HepG2 (cell line): ENCODE results near the gene PCYT2. TPM values are rescaled to one million over a fixed set of nuclear protein-coding genes. Genes with fewer than 3 reads are reported as not detected.

Experiments used
- ATAC-seq: fragments of 200-7000 bp; cut with Tn5 transposase; 3 replicates; pipeline ENCODE4 v1.9.1; 2020; ENCODE audit warnings: mild to moderate bottlenecking, moderate library complexity
- BruUV-seq: library from RNA; stranded (reverse); fragments of 400-500 nt; replicated peaks from 2 replicates; lab custom pipeline; 2021; lab: Mats Ljungman, UMichigan
- CTCF ChIA-PET: fragments of 300-600 bp; formaldehyde crosslinking; extraction: SDS; loops from one replicate; lab custom pipeline; 2021; ENCODE audit warnings: low total read pairs, inconsistent platforms, low intra/inter-chr PET ratio; lab: Yijun Ruan, JAX
- POLR2A ChIA-PET: fragments of 350-600 bp; sonication (Branson Sonifier 250); formaldehyde crosslinking; loops from one replicate; lab custom pipeline; 2020; ENCODE audit warnings: antibody characterized with exemption, inconsistent platforms; lab: Yijun Ruan, JAX
- DNase-seq: peaks from one replicate; pipeline ENCODE4 v3.0.0-alpha.2; 2015; ENCODE audit warnings: low spot score
- FAIRE-seq: peaks from 3 replicates; lab custom pipeline; 2011; peaks lifted over from hg19 to GRCh38; lab: Jason Lieb, UNC
- H2AFZ ChIP-seq: one replicate; pipeline ENCODE4 v1.6.1; 2011; ENCODE audit warnings: low read length, inconsistent platforms
- H3K27ac ChIP-seq: fragments of 300-600 bp; 3 replicates; pipeline ENCODE4 v1.8.0; 2011; ENCODE audit warnings: mixed run types, mild to moderate bottlenecking, mixed read lengths, low read length, inconsistent platforms; ENCODE audit not compliant: insufficient read depth; ENCODE audit errors: extremely low read length
- H3K27me3 ChIP-seq, 2 experiments: fragments of 200-600 bp in 1 of 2; 2 replicates in 1 of 2; 3 replicates in 1 of 2; pipeline versions ENCODE4 v1.6.0 to v1.8.0; 2011; ENCODE audit warnings: low read length in 2 of 2, mild to moderate bottlenecking in 2 of 2, moderate library complexity in 2 of 2, inconsistent platforms in 1 of 2; ENCODE audit not compliant: insufficient read depth in 2 of 2, control insufficient read depth in 1 of 2
- H3K36me3 ChIP-seq, 2 experiments: fragments of 200-600 bp in 1 of 2; replicated peaks in 1 of 2; 2 replicates in 1 of 2; 3 replicates in 1 of 2; pipeline versions ENCODE4 v1.5.1 to v1.8.0; 2011; ENCODE audit warnings: low read length in 2 of 2, inconsistent platforms in 1 of 2; ENCODE audit not compliant: insufficient read depth in 2 of 2, control insufficient read depth in 1 of 2
- H3K4me1 ChIP-seq: 2 replicates; pipeline ENCODE4 v1.5.1; 2012; ENCODE audit warnings: low read length, inconsistent platforms; ENCODE audit not compliant: insufficient read depth
- H3K4me2 ChIP-seq: 2 replicates; pipeline ENCODE4 v1.6.0; 2011; ENCODE audit warnings: low read depth, low read length, inconsistent platforms
- H3K4me3 ChIP-seq, 3 experiments: fragments of 200-600 bp in 1 of 3; sonication (generic), shearing (Covaris generic) in 1 of 3; replicated peaks in 1 of 3; 2 replicates each; pipeline ENCODE4 v1.5.1; 2011 to 2016; ENCODE audit warnings: low read length in 3 of 3, inconsistent platforms in 2 of 3, low read depth in 2 of 3, mild to moderate bottlenecking in 2 of 3, control low read depth in 1 of 3, mixed read lengths in 1 of 3; ENCODE audit not compliant: insufficient read depth in 1 of 3
- H3K79me2 ChIP-seq: one replicate; pipeline ENCODE4 v1.6.1; 2011; ENCODE audit warnings: low read length, inconsistent platforms; ENCODE audit not compliant: insufficient read depth
- H3K9ac ChIP-seq: 2 replicates; pipeline ENCODE4 v1.6.0; 2011; ENCODE audit warnings: mild to moderate bottlenecking, low read depth, low read length, inconsistent platforms; ENCODE audit not compliant: insufficient read depth
- H3K9me3 ChIP-seq: 2 replicates; pipeline ENCODE4 v1.5.1; 2012; ENCODE audit warnings: mild to moderate bottlenecking, low read length
- H4K20me1 ChIP-seq: 2 replicates; pipeline ENCODE4 v1.6.0; 2011; ENCODE audit warnings: inconsistent platforms, mild to moderate bottlenecking, low read length, moderate library complexity; ENCODE audit not compliant: insufficient read depth
- AGO2 ChIP-seq: fragments of 200-400 bp; formaldehyde crosslinking; optimal IDR thresholded peaks from 2 replicates; pipeline ENCODE3; 2017; ENCODE audit warnings: mild to moderate bottlenecking, low read depth, low read length, moderate library complexity
- BCL3 ChIP-seq: sonication (generic); formaldehyde crosslinking; IDR thresholded peaks from 2 replicates; pipeline ENCODE4 v1.5.1; 2020; ENCODE audit warnings: mild to moderate bottlenecking, missing genetic modification reagents, moderate library complexity
- DMTF1 ChIP-seq: sonication (generic); formaldehyde crosslinking; IDR thresholded peaks from 2 replicates; pipeline ENCODE4 v1.4.0; 2020; ENCODE audit warnings: mild to moderate bottlenecking, missing genetic modification reagents
- MAFF ChIP-seq: IDR thresholded peaks from 2 replicates; pipeline ENCODE4 v1.6.1; 2011; ENCODE audit warnings: low read depth, low read length, improper control_type of control experiment
- MAFG ChIP-seq: sonication (generic); formaldehyde crosslinking; IDR thresholded peaks from 2 replicates; pipeline ENCODE4 v1.5.1; 2020; ENCODE audit warnings: mild to moderate bottlenecking, missing genetic modification reagents
- MAFK ChIP-seq, 2 experiments: IDR thresholded peaks in 1 of 2; conservative IDR thresholded peaks in 1 of 2; 2 replicates each; pipeline ENCODE4 v1.6.1; 2011; ENCODE audit warnings: improper control_type of control experiment in 2 of 2, low read length in 2 of 2
- NRL ChIP-seq: sonication (generic); formaldehyde crosslinking; IDR thresholded peaks from 2 replicates; pipeline ENCODE4 v1.5.0; 2020; ENCODE audit warnings: missing genetic modification reagents, mild to moderate bottlenecking, moderate library complexity, borderline replicate concordance
- ZNF24 ChIP-seq: fragments of 450-650 bp; IDR thresholded peaks from 2 replicates; pipeline ENCODE4 v1.6.1; 2017; ENCODE audit warnings: antibody characterized with exemption, mild to moderate bottlenecking
- ZNF768 ChIP-seq: sonication (generic); formaldehyde crosslinking; IDR thresholded peaks from 2 replicates; pipeline ENCODE4 v1.4.0; 2020; ENCODE audit warnings: missing genetic modification reagents
- ZNF792 ChIP-seq: IDR thresholded peaks from 2 replicates; pipeline ENCODE4 v1.6.1; 2016
- WGBS: methylation state at CpG from one replicate; pipeline ENCODE4 v1.1.6; 2017; ENCODE audit warnings: low lambda C conversion rate; 5-methylcytosine and 5-hydroxymethylcytosine counted together
- in situ Hi-C: cut with HindIII; loops from 2 replicates; pipeline ENCODE4 v1.10.0; 2017; ENCODE audit warnings: low pct_unique_long_range_greater_than_20kb; ENCODE audit not compliant: extremely low pct_ligation_motif_present
- intact Hi-C: fragments of 100-400 bp; cut with micrococcal nuclease; formaldehyde crosslinking; loops from one replicate; pipeline ENCODE4 v1.10.0; 2022; ENCODE audit not compliant: unreplicated experiment
- polyA plus RNA-seq, 8 experiments: library from polyadenylated mRNA; depleted of rRNA in 3 of 8; stranded (reverse) in 7 of 8; unstranded in 1 of 8; fragments of >200 nt; fragmentation: Illumina TruSeq in 4 of 8; extraction: Trizol in 4 of 8; gene quantifications; 2 replicates each; pipeline versions ENCODE4 v1.2.1 to v1.2.3, GENCODE V29; 2011 to 2016; ENCODE audit warnings: low read depth in 4 of 8, missing spikeins in 1 of 8, mixed read lengths in 1 of 8; ENCODE audit not compliant: insufficient read depth in 1 of 8
- total RNA-seq, 5 experiments: library from RNA; depleted of rRNA; stranded (reverse); fragments of >200 nt; fragmentation: Illumina TruSeq; extraction: Trizol; gene quantifications; 2 replicates each; pipeline ENCODE4 v1.2.3, GENCODE V29; 2016; ENCODE audit warnings: low read depth in 1 of 5
- TF ChIP-seq, protein P1 (sequence below): sonication (generic); formaldehyde crosslinking; IDR thresholded peaks from 2 replicates; pipeline ENCODE4 v1.5.0; 2020; ENCODE audit warnings: mild to moderate bottlenecking, missing genetic modification reagents
- TF ChIP-seq, protein P2 (sequence below): sonication (generic); formaldehyde crosslinking; conservative IDR thresholded peaks from 2 replicates; pipeline ENCODE4 v1.4.0; 2020; ENCODE audit warnings: missing genetic modification reagents
- TF ChIP-seq, protein P3 (sequence below): sonication (generic); formaldehyde crosslinking; IDR thresholded peaks from 2 replicates; pipeline ENCODE4 v1.4.0; 2020; ENCODE audit warnings: missing genetic modification reagents

The PCYT2 gene
- total and polyA plus RNA-seq, 2 of the 13 experiments (the other 11 are each of a cell fraction or from before 2014, with no cell fraction given) = 147 to 297 TPM

GRCh38 chr17:81923302-81924260 lies 12.4 kb upstream of the PCYT2 start:
- TF ChIP-seq ZNF768 = peak; percentile 18; the same call in 1 of the 2 replicates
- TF ChIP-seq MAFK (conservative IDR thresholded peaks at IDR 0.05 in 1 of 2, IDR thresholded peaks at IDR 0.05 in 1 of 2; ENCODE audit: low read length in 2 of 2) = peak; percentile 97 to 99
- TF ChIP-seq, protein P1, sequence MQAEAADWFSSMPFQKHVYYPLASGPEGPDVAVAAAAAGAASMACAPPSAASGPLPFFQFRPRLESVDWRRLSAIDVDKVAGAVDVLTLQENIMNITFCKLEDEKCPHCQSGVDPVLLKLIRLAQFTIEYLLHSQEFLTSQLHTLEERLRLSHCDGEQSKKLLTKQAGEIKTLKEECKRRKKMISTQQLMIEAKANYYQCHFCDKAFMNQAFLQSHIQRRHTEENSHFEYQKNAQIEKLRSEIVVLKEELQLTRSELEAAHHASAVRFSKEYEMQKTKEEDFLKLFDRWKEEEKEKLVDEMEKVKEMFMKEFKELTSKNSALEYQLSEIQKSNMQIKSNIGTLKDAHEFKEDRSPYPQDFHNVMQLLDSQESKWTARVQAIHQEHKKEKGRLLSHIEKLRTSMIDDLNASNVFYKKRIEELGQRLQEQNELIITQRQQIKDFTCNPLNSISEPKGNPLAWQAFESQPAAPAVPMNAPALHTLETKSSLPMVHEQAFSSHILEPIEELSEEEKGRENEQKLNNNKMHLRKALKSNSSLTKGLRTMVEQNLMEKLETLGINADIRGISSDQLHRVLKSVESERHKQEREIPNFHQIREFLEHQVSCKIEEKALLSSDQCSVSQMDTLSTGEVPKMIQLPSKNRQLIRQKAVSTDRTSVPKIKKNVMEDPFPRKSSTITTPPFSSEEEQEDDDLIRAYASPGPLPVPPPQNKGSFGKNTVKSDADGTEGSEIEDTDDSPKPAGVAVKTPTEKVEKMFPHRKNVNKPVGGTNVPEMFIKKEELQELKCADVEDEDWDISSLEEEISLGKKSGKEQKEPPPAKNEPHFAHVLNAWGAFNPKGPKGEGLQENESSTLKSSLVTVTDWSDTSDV (CRISPR knock-in tag) = 0 out of 2 replicates have a peak, but pooled peaks have one; percentile 57
- TF ChIP-seq ZNF792 (CRISPR knock-in tag) = no peak
- TF ChIP-seq, protein P2, sequence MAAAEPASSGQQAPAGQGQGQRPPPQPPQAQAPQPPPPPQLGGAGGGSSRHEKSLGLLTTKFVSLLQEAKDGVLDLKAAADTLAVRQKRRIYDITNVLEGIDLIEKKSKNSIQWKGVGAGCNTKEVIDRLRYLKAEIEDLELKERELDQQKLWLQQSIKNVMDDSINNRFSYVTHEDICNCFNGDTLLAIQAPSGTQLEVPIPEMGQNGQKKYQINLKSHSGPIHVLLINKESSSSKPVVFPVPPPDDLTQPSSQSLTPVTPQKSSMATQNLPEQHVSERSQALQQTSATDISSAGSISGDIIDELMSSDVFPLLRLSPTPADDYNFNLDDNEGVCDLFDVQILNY (CRISPR knock-in tag) = no peak
- TF ChIP-seq NRL = peak; percentile 66; the same call in 1 of the 2 replicates
- TF ChIP-seq, protein P3, sequence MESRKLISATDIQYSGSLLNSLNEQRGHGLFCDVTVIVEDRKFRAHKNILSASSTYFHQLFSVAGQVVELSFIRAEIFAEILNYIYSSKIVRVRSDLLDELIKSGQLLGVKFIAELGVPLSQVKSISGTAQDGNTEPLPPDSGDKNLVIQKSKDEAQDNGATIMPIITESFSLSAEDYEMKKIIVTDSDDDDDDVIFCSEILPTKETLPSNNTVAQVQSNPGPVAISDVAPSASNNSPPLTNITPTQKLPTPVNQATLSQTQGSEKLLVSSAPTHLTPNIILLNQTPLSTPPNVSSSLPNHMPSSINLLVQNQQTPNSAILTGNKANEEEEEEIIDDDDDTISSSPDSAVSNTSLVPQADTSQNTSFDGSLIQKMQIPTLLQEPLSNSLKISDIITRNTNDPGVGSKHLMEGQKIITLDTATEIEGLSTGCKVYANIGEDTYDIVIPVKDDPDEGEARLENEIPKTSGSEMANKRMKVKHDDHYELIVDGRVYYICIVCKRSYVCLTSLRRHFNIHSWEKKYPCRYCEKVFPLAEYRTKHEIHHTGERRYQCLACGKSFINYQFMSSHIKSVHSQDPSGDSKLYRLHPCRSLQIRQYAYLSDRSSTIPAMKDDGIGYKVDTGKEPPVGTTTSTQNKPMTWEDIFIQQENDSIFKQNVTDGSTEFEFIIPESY (CRISPR knock-in tag) = peak; percentile 51; the same call in 1 of the 2 replicates
- peak; percentile 73 for TF ChIP-seq AGO2
- TF ChIP-seq DMTF1 (CRISPR knock-in tag) = no peak
- TF ChIP-seq MAFF = peak; percentile 96
- no peak for TF ChIP-seq BCL3 (CRISPR knock-in tag)
- peak; percentile 78; the same call in 1 of the 2 replicates for TF ChIP-seq MAFG (CRISPR knock-in tag)
- no peak for TF ChIP-seq ZNF24
- CTCF ChIA-PET = no interaction called here

More at GRCh38 chr17:81923302-81924260, 12.4 kb upstream of the PCYT2 start:
- H3K27ac ChIP-seq = peak overlapping the region; percentile 67
- in situ Hi-C loops = no loop called here
- peaks cover 21 to 29% of the 10 kb centered on the region in 2 experiments for H3K36me3 ChIP-seq
- WGBS = 96% methylated on average over 22 of the region's 32 CpGs
- intact Hi-C loops = no loop called here
- no peaks in the 10 kb centered on the region for H3K9me3 ChIP-seq
- no peaks in the 10 kb centered on the region for H3K27me3 ChIP-seq
- POLR2A ChIA-PET = interaction anchor here (0.5 to 6.1 kb wide), 10 partner anchors 9 to 100 kb away, joined by 3 to 71 read pairs (median 3); partner anchors contain the start of genes CENPX, LRRC45, PCYT2 and PYCR1
- BruUV-seq = no TSS peak
- no peak for ATAC-seq
- peaks cover 28% of the 10 kb centered on the region for H4K20me1 ChIP-seq
- peaks cover 42% of the 10 kb centered on the region for H3K4me1 ChIP-seq
- no peak overlapping the region for H2AFZ ChIP-seq
- H3K79me2 ChIP-seq = peaks cover 74% of the 10 kb centered on the region
- H3K4me3 ChIP-seq = no peak overlapping the region
- peak overlapping the region; percentile 15; the same call in 1 of the 2 replicates for H3K4me2 ChIP-seq
- FAIRE-seq = no peak
- no peak for DNase-seq
- H3K9ac ChIP-seq = no peak overlapping the region
